Astrocyte of the cerebellum (primary cell): ENCODE data around the gene AGAP2.

Experiments
- DNase-seq: peaks from one replicate; pipeline ENCODE4 v3.0.0-alpha.2; 2011; ENCODE audit warnings: low read depth
- H3K4me3 ChIP-seq: 2 replicates; pipeline ENCODE4 v1.5.1; 2011; ENCODE audit warnings: mild to moderate bottlenecking, low read depth, low read length, moderate library complexity
- CTCF ChIP-seq: IDR thresholded peaks from 2 replicates; pipeline ENCODE4 v1.5.1; 2012; ENCODE audit warnings: low read length, low read depth, moderate library complexity, mild to moderate bottlenecking; ENCODE audit errors: missing control alignments
- in situ Hi-C: cut with HindIII; loops from 2 replicates; pipeline ENCODE4 v1.10.0; 2017; ENCODE audit warnings: low sequenced_read_pairs

The AGAP2 gene

GRCh38 chr12:57781244-57781643 is 42.7 kb upstream of the AGAP2 start:
- DNase-seq = no peak
- in situ Hi-C loops = no loop called here
- H3K4me3 ChIP-seq = no peak overlapping the region
- TF ChIP-seq CTCF = no peak

- in situ Hi-C loops = no loop called here
- no peak for TF ChIP-seq CTCF
- no peak for DNase-seq
- H3K4me3 ChIP-seq = no peak overlapping the region
Measured at GRCh38 chr12:57780284-57780897, 41.8 kb upstream of the AGAP2 start.

- TF ChIP-seq CTCF = no peak
- DNase-seq = no peak
- in situ Hi-C loops = no loop called here
- H3K4me3 ChIP-seq = no peak overlapping the region
Measured at GRCh38 chr12:57779736-57780135, 41.2 kb upstream of the AGAP2 start.

- TF ChIP-seq CTCF = no peak
- no peak overlapping the region for H3K4me3 ChIP-seq
- in situ Hi-C loops = no loop called here
- DNase-seq = no peak
Measured at GRCh38 chr12:57777911-57778310, 39.4 kb upstream of the AGAP2 start.

- no peak for DNase-seq
- TF ChIP-seq CTCF = no peak
- H3K4me3 ChIP-seq = no peak overlapping the region
- in situ Hi-C loops = no loop called here
Measured at GRCh38 chr12:57777367-57777766, 38.8 kb upstream of the AGAP2 start.

GRCh38 chr12:57776247-57776587 is 37.7 kb upstream of the AGAP2 start:
- DNase-seq = no peak
- TF ChIP-seq CTCF = no peak
- H3K4me3 ChIP-seq = no peak overlapping the region
- in situ Hi-C loops = no loop called here
